HepG2 (cell line): ENCODE data around the gene MINDY1. TPM values are rescaled to one million over a fixed set of nuclear protein-coding genes. Genes with fewer than 3 reads are reported as not detected.

Experiments used
- CBFB ChIP-seq: sonication (generic); formaldehyde crosslinking; IDR thresholded peaks from 2 replicates; pipeline ENCODE4 v1.4.0; 2020; ENCODE audit warnings: missing genetic modification reagents
- CENPX ChIP-seq: sonication (generic); formaldehyde crosslinking; IDR thresholded peaks from 2 replicates; pipeline ENCODE4 v1.9.0; 2021; ENCODE audit warnings: mild to moderate bottlenecking, missing genetic modification reagents, moderate library complexity
- CHD4 ChIP-seq: fragments of 200-600 bp; sonication (generic); IDR thresholded peaks from 2 replicates; pipeline ENCODE4 v1.7.0; 2017; ENCODE audit warnings: mild to moderate bottlenecking, low read length, borderline replicate concordance
- FOXP4 ChIP-seq: sonication (generic); formaldehyde crosslinking; IDR thresholded peaks from 2 replicates; pipeline ENCODE4 v1.4.0; 2020; ENCODE audit warnings: missing genetic modification reagents
- GATAD1 ChIP-seq: IDR thresholded peaks from 2 replicates; pipeline ENCODE4 v1.6.1; 2016; ENCODE audit warnings: missing genetic modification reagents, missing compliant biosample characterization
- GPBP1L1 ChIP-seq: sonication (generic); formaldehyde crosslinking; IDR thresholded peaks from 2 replicates; pipeline ENCODE4 v1.5.0; 2020; ENCODE audit warnings: mild to moderate bottlenecking, missing genetic modification reagents
- MXI1 ChIP-seq: IDR thresholded peaks from 3 replicates; pipeline ENCODE4 v1.6.1; 2012; ENCODE audit warnings: low read depth, low read length, inconsistent platforms, borderline replicate concordance
- NCOA2 ChIP-seq: sonication (generic); formaldehyde crosslinking; IDR thresholded peaks from 2 replicates; pipeline ENCODE4 v1.8.0; 2022; ENCODE audit warnings: inconsistent platforms
- NFKB2 ChIP-seq: sonication (generic); formaldehyde crosslinking; IDR thresholded peaks from 2 replicates; pipeline ENCODE4 v1.4.0; 2020; ENCODE audit warnings: missing genetic modification reagents, borderline replicate concordance
- PHF20 ChIP-seq: sonication (generic); formaldehyde crosslinking; IDR thresholded peaks from 2 replicates; pipeline ENCODE4 v1.5.0; 2020; ENCODE audit warnings: mild to moderate bottlenecking, missing genetic modification reagents
- REL ChIP-seq: sonication (generic); formaldehyde crosslinking; conservative IDR thresholded peaks from 2 replicates; pipeline ENCODE4 v1.8.0; 2022; ENCODE audit warnings: mild to moderate bottlenecking, missing genetic modification reagents, moderate library complexity
- RFX1 ChIP-seq: fragments of 450-650 bp; IDR thresholded peaks from 2 replicates; pipeline ENCODE4 v1.6.1; 2017
- SOX6 ChIP-seq, 2 experiments: fragments of 450-650 bp in 1 of 2; sonication (generic) in 1 of 2; formaldehyde crosslinking in 1 of 2; IDR thresholded peaks; 2 replicates each; pipeline versions ENCODE4 v1.4.0 to v1.6.1; 2017 to 2020; ENCODE audit warnings: antibody characterized with exemption in 1 of 2, mild to moderate bottlenecking in 1 of 2, missing genetic modification reagents in 1 of 2
- ZBTB39 ChIP-seq: sonication (generic); formaldehyde crosslinking; IDR thresholded peaks from 2 replicates; pipeline ENCODE4 v1.5.0; 2020; ENCODE audit warnings: missing genetic modification reagents
- ZNF143 ChIP-seq: sonication (generic); formaldehyde crosslinking; IDR thresholded peaks from 2 replicates; pipeline ENCODE4 v1.4.0; 2020; ENCODE audit warnings: missing genetic modification reagents
- ZNF451 ChIP-seq: sonication (generic); formaldehyde crosslinking; IDR thresholded peaks from 2 replicates; pipeline ENCODE4 v1.5.0; 2020; ENCODE audit warnings: mild to moderate bottlenecking, missing genetic modification reagents
- ZNF501 ChIP-seq: sonication (generic); formaldehyde crosslinking; IDR thresholded peaks from 2 replicates; pipeline ENCODE4 v1.5.1; 2020; ENCODE audit warnings: mild to moderate bottlenecking, moderate library complexity, missing genetic modification reagents
- ZNF510 ChIP-seq: sonication (generic); formaldehyde crosslinking; IDR thresholded peaks from 2 replicates; pipeline ENCODE4 v1.4.0; 2020; ENCODE audit warnings: low read depth, mild to moderate bottlenecking, missing genetic modification reagents
- ZNF670 ChIP-seq: sonication (generic); formaldehyde crosslinking; IDR thresholded peaks from 2 replicates; pipeline ENCODE4 v1.8.0; 2022; ENCODE audit warnings: mild to moderate bottlenecking, missing genetic modification reagents, borderline replicate concordance
- ZNF709 ChIP-seq: sonication (generic); formaldehyde crosslinking; IDR thresholded peaks from 2 replicates; pipeline ENCODE4 v1.5.0; 2020; ENCODE audit warnings: mild to moderate bottlenecking, missing genetic modification reagents
- ZSCAN12 ChIP-seq: sonication (generic); formaldehyde crosslinking; IDR thresholded peaks from 2 replicates; pipeline ENCODE4 v1.9.0; 2021; ENCODE audit warnings: mild to moderate bottlenecking, missing genetic modification reagents
- polyA plus RNA-seq, 8 experiments: library from polyadenylated mRNA; depleted of rRNA in 3 of 8; stranded (reverse) in 7 of 8; unstranded in 1 of 8; fragments of >200 nt; fragmentation: Illumina TruSeq in 4 of 8; extraction: Trizol in 4 of 8; gene quantifications; 2 replicates each; pipeline versions ENCODE4 v1.2.1 to v1.2.3, GENCODE V29; 2011 to 2016; ENCODE audit warnings: low read depth in 4 of 8, missing spikeins in 1 of 8, mixed read lengths in 1 of 8; ENCODE audit not compliant: insufficient read depth in 1 of 8
- total RNA-seq, 5 experiments: library from RNA; depleted of rRNA; stranded (reverse); fragments of >200 nt; fragmentation: Illumina TruSeq; extraction: Trizol; gene quantifications; 2 replicates each; pipeline ENCODE4 v1.2.3, GENCODE V29; 2016; ENCODE audit warnings: low read depth in 1 of 5
- TF ChIP-seq, protein P1 (sequence below): sonication (generic); formaldehyde crosslinking; IDR thresholded peaks from 2 replicates; pipeline ENCODE4 v1.8.0; 2022; ENCODE audit warnings: mild to moderate bottlenecking, missing genetic modification reagents

MINDY1 gene
- total and polyA plus RNA-seq, 2 of the 13 experiments (the other 11 are each of a cell fraction or from before 2014, with no cell fraction given): 11.1 to 15.0 TPM

DNA sequence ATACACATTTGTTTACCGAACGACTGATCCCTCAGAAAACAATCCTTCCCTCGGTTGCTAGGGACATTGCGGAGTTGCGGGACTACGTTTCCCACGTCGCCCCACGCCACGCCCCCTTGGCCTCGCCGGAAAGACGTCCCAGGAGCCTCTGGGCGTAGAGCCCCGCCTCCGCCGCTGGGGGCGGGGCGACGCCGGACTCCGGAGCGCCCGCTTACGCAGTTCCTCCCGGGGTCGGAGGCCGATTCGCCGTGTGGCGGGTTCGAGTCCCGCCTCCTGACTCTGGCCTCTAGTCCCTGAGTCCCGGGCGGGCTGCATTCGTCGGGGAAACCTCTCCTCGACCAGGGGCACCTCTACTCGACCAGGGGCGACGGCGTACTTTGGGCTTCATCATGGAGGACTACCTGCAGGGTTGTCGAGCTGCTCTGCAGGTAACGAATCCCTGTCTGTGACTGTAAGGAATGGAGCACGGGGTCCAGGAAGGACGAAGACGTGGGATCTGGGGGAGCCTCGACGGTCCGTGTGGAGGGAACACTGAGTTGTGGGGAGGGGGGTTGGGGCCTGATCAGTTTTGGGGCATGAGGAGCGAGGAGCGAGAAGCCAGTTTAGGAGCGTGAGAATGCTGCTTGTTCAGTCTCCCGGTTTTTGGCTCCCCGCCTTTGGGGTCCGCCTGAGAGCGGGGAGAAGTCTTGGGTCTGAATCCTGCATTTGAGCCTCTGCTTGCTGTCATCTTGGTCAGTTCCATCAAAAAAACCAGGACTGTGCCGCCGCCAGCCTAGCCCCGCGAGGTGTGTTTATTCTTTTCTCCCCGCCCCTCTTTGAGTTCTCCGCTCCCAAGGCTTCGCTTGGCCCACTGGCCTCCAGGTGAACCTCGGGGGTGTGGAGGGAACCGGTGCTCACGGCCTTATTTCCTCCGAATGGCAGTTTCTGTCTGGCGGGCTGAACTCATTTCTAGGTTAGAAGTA is 1.8 kb upstream of the MINDY1 start, which contains the start of gene PRUNE1 (continued):
- peak; percentile 70 for TF ChIP-seq FOXP4 (CRISPR knock-in tag)
- TF ChIP-seq SOX6 (IDR thresholded peaks at IDR 0.05): no peak
- peak; percentile 69; the same call in 1 of the 2 replicates for TF ChIP-seq SOX6 (CRISPR knock-in tag; IDR thresholded peaks at IDR 0.05)
- TF ChIP-seq ZNF501 (CRISPR knock-in tag): peak; percentile 46
- TF ChIP-seq ZSCAN12 (CRISPR knock-in tag): no peak
- peak; percentile 90 for TF ChIP-seq ZNF143 (CRISPR knock-in tag)
- TF ChIP-seq ZNF451 (CRISPR knock-in tag): no peak
- no peak for TF ChIP-seq CBFB (CRISPR knock-in tag)
- peak; percentile 81 for TF ChIP-seq RFX1
- TF ChIP-seq, protein P1, sequence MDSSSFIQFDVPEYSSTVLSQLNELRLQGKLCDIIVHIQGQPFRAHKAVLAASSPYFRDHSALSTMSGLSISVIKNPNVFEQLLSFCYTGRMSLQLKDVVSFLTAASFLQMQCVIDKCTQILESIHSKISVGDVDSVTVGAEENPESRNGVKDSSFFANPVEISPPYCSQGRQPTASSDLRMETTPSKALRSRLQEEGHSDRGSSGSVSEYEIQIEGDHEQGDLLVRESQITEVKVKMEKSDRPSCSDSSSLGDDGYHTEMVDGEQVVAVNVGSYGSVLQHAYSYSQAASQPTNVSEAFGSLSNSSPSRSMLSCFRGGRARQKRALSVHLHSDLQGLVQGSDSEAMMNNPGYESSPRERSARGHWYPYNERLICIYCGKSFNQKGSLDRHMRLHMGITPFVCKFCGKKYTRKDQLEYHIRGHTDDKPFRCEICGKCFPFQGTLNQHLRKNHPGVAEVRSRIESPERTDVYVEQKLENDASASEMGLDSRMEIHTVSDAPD (CRISPR knock-in tag): peak; percentile 62; the same call in 1 of the 2 replicates
- 0 out of 2 replicates have a peak, but pooled peaks have one; percentile 68 for TF ChIP-seq ZBTB39
- peak; percentile 30; the same call in 1 of the 2 replicates for TF ChIP-seq GATAD1 (CRISPR knock-in tag)
- peak; percentile 73; the same call in 1 of the 3 replicates for TF ChIP-seq MXI1
- TF ChIP-seq REL (CRISPR knock-in tag): no peak
- peak; percentile 82; the same call in 1 of the 2 replicates for TF ChIP-seq CHD4
- TF ChIP-seq ZNF670 (CRISPR knock-in tag): no peak
- no peak for TF ChIP-seq ZNF510 (CRISPR knock-in tag)
- TF ChIP-seq CENPX (CRISPR knock-in tag): no peak
- peak; percentile 64; the same call in 1 of the 2 replicates for TF ChIP-seq NFKB2
- no peak for TF ChIP-seq NCOA2 (CRISPR knock-in tag)
- no peak; the same call in 1 of the 2 replicates for TF ChIP-seq ZNF709 (CRISPR knock-in tag)
- peak; percentile 10; the same call in 1 of the 2 replicates for TF ChIP-seq PHF20 (CRISPR knock-in tag)
- TF ChIP-seq GPBP1L1 (CRISPR knock-in tag): no peak
